Fibroblast of lung (primary cell): ENCODE data around the gene DUSP8. TPM values are rescaled to one million over a fixed set of nuclear protein-coding genes. Genes with fewer than 3 reads are reported as not detected.

Source experiments
- DNase-seq, 2 donors: peaks; one replicate each; pipeline versions ENCODE4 v3.0.0 to v3.0.0-alpha.2; 2010; ENCODE audit warnings: low read depth in 2 of 2
- H2AFZ ChIP-seq: 2 replicates; pipeline ENCODE4 v1.5.1; 2012; ENCODE audit warnings: low read length, control low read depth, inconsistent platforms
- H3K27ac ChIP-seq: 2 replicates; pipeline ENCODE4 v1.5.1; 2011; ENCODE audit warnings: low read length, control low read depth; ENCODE audit not compliant: insufficient read depth
- H3K27me3 ChIP-seq: 2 replicates; pipeline ENCODE4 v1.5.1; 2011; ENCODE audit warnings: mild to moderate bottlenecking, low read length; ENCODE audit not compliant: control insufficient read depth, insufficient read depth
- H3K36me3 ChIP-seq: 2 replicates; pipeline ENCODE4 v1.5.1; 2011; ENCODE audit warnings: low read length; ENCODE audit not compliant: control insufficient read depth, insufficient read depth
- H3K4me1 ChIP-seq: 2 replicates; pipeline ENCODE4 v1.5.1; 2011; ENCODE audit warnings: low read length; ENCODE audit not compliant: control insufficient read depth, insufficient read depth; ENCODE audit errors: extremely low read depth
- H3K4me2 ChIP-seq: 2 replicates; pipeline ENCODE4 v1.5.1; 2011; ENCODE audit warnings: low read length, control low read depth; ENCODE audit not compliant: insufficient read depth; ENCODE audit errors: extremely low read depth
- H3K4me3 ChIP-seq, 4 experiments: fragments of 200-600 bp in 1 of 4; sonication (generic) in 1 of 4; replicated peaks in 1 of 4; 2 replicates each; pipeline ENCODE4 v1.5.1; 2011 to 2016; ENCODE audit warnings: low read length in 4 of 4, low read depth in 3 of 4, mild to moderate bottlenecking in 3 of 4, control low read depth in 2 of 4, inconsistent platforms in 1 of 4, mixed read lengths in 1 of 4; ENCODE audit not compliant: insufficient read depth in 1 of 4; ENCODE audit errors: control extremely low read depth in 1 of 4
- H3K79me2 ChIP-seq: 2 replicates; pipeline ENCODE4 v1.5.1; 2012; ENCODE audit warnings: mild to moderate bottlenecking, low read length, inconsistent platforms; ENCODE audit not compliant: control insufficient read depth, insufficient read depth
- H3K9ac ChIP-seq: 2 replicates; pipeline ENCODE4 v1.5.1; 2011; ENCODE audit warnings: mild to moderate bottlenecking, low read length, control low read depth; ENCODE audit not compliant: insufficient read depth
- H3K9me3 ChIP-seq: 2 replicates; pipeline ENCODE4 v1.5.1; 2012; ENCODE audit warnings: low read depth, low read length; ENCODE audit not compliant: control insufficient read depth, insufficient read depth
- H4K20me1 ChIP-seq: 2 replicates; pipeline ENCODE4 v1.5.1; 2011; ENCODE audit warnings: low read length; ENCODE audit not compliant: control insufficient read depth, insufficient read depth; ENCODE audit errors: extremely low read depth
- CTCF ChIP-seq, 2 donors: IDR thresholded peaks in 1 of 2; conservative IDR thresholded peaks in 1 of 2; 1 replicate in 1 of 2; 2 replicates in 1 of 2; pipeline ENCODE4 v1.5.1; 2011 to 2012; ENCODE audit warnings: low read length in 2 of 2, control low read depth in 1 of 2, inconsistent platforms in 1 of 2, low read depth in 1 of 2, mild to moderate bottlenecking in 1 of 2
- EZH2 ChIP-seq: IDR thresholded peaks from 2 replicates; pipeline ENCODE4 v1.5.1; 2012; ENCODE audit warnings: low read length, control low read depth, mild to moderate bottlenecking; ENCODE audit errors: missing control alignments
- polyA plus RNA-seq, 2 donors: library from polyadenylated mRNA; depleted of rRNA in 1 of 2; stranded (reverse) in 1 of 2; unstranded in 1 of 2; fragments of >200 nt; gene quantifications; 2 replicates each; pipeline ENCODE4 v1.2.1, GENCODE V29; 2011 to 2012; ENCODE audit warnings: missing spikeins in 1 of 2
- total RNA-seq: library from RNA; depleted of rRNA; stranded (reverse); fragments of >200 nt; gene quantifications from 2 replicates; pipeline ENCODE4 v1.2.1, GENCODE V29; 2014

Gene DUSP8
- total and polyA plus RNA-seq, 2 donors (not counting 1 experiment from before 2014, with no cell fraction given) = 0.62 to 0.66 TPM

GRCh38 chr11:1565904-1566247 lies 6.2 kb downstream of the DUSP8 start:
- Histone ChIP-seq H3K4me3 (no peak overlapping the region), H3K36me3 (no peaks in the 10 kb centered on the region), H3K4me1 (no peaks in the 10 kb centered on the region), H3K79me2 (no peaks in the 10 kb centered on the region), H3K9me3 (no peaks in the 10 kb centered on the region), H3K4me2 (no peak overlapping the region), H4K20me1 (no peaks in the 10 kb centered on the region), H2AFZ (no peak overlapping the region), H3K27me3 (peaks cover 7% of the 10 kb centered on the region), H3K27ac (no peak overlapping the region), H3K9ac (no peak overlapping the region)
- DNase-seq = no peak
- no peak for TF ChIP-seq EZH2
- no peak for TF ChIP-seq CTCF (conservative IDR thresholded peaks at IDR 0.05 in 1 of 2, IDR thresholded peaks at IDR 0.05 in 1 of 2; ENCODE audit: low read depth in 1 of 2, low read length in 2 of 2)

GRCh38 chr11:1565173-1565903 lies 6.7 kb downstream of the DUSP8 start:
- Histone ChIP-seq H4K20me1 (no peaks in the 10 kb centered on the region), H3K9ac (no peak overlapping the region)
- TF ChIP-seq CTCF (conservative IDR thresholded peaks at IDR 0.05 in 1 of 2, IDR thresholded peaks at IDR 0.05 in 1 of 2; ENCODE audit: low read depth in 1 of 2, low read length in 2 of 2) = no peak
- no peak for TF ChIP-seq EZH2

GRCh38 chr11:1564535-1565172 lies 7.4 kb downstream of the DUSP8 start:
- Histone ChIP-seq H3K4me3 (no peak overlapping the region), H3K27ac (no peak overlapping the region), H3K27me3 (peaks cover under 1% of the 10 kb centered on the region), H3K4me1 (no peaks in the 10 kb centered on the region), H4K20me1 (no peaks in the 10 kb centered on the region), H3K4me2 (no peak overlapping the region), H3K36me3 (no peaks in the 10 kb centered on the region), H3K9ac (no peak overlapping the region), H3K79me2 (no peaks in the 10 kb centered on the region), H2AFZ (no peak overlapping the region), H3K9me3 (no peaks in the 10 kb centered on the region)
- peak; percentile 89 to 92 for DNase-seq
- no peak for TF ChIP-seq CTCF (conservative IDR thresholded peaks at IDR 0.05 in 1 of 2, IDR thresholded peaks at IDR 0.05 in 1 of 2; ENCODE audit: low read depth in 1 of 2, low read length in 2 of 2)
- TF ChIP-seq EZH2 = no peak

More at GRCh38 chr11:1565173-1565903, 6.7 kb downstream of the DUSP8 start:
- H3K9me3 ChIP-seq = no peaks in the 10 kb centered on the region
- H3K4me1 ChIP-seq = no peaks in the 10 kb centered on the region
- peaks cover 3% of the 10 kb centered on the region for H3K27me3 ChIP-seq
- DNase-seq = no peak
- no peak overlapping the region for H3K27ac ChIP-seq
- no peaks in the 10 kb centered on the region for H3K79me2 ChIP-seq
- no peak overlapping the region for H3K4me2 ChIP-seq
- H2AFZ ChIP-seq = no peak overlapping the region
- no peaks in the 10 kb centered on the region for H3K36me3 ChIP-seq
- H3K4me3 ChIP-seq = no peak overlapping the region
